Breast epithelium (tissue), 3 donors: Measurements from ENCODE around the gene QSER1.

Experiments used
- CTCF ChIP-seq, 3 donors: fragments of 450-650 bp; IDR thresholded peaks; one replicate each; pipeline ENCODE4 v1.5.1; 2016 to 2017; ENCODE audit warnings: antibody characterized with exemption in 3 of 3, mild to moderate bottlenecking in 3 of 3, moderate library complexity in 3 of 3
- POLR2AphosphoS5 ChIP-seq, 3 donors: sonication (generic); formaldehyde crosslinking; IDR thresholded peaks; one replicate each; pipeline ENCODE4 v1.6.1; 2017; ENCODE audit warnings: antibody characterized with exemption in 3 of 3

- TF ChIP-seq CTCF (IDR thresholded peaks at IDR 0.05) = no peak
- no peak for TF ChIP-seq POLR2AphosphoS5 (IDR thresholded peaks at IDR 0.05)
Measured at GRCh38 chr11:32899438-32899837, 6.8 kb downstream of the QSER1 start.
